HepG2 (cell line): ENCODE data around the gene ARFGEF2. TPM values are rescaled to one million over a fixed set of nuclear protein-coding genes. Genes with fewer than 3 reads are reported as not detected.

Experiments
- ATAC-seq: fragments of 200-7000 bp; cut with Tn5 transposase; 3 replicates; pipeline ENCODE4 v1.9.1; 2020; ENCODE audit warnings: mild to moderate bottlenecking, moderate library complexity
- BruUV-seq: library from RNA; stranded (reverse); fragments of 400-500 nt; replicated peaks from 2 replicates; lab custom pipeline; 2021; lab: Mats Ljungman, UMichigan
- CTCF ChIA-PET: fragments of 300-600 bp; formaldehyde crosslinking; extraction: SDS; loops from one replicate; lab custom pipeline; 2021; ENCODE audit warnings: low total read pairs, inconsistent platforms, low intra/inter-chr PET ratio; lab: Yijun Ruan, JAX
- POLR2A ChIA-PET: fragments of 350-600 bp; sonication (Branson Sonifier 250); formaldehyde crosslinking; loops from one replicate; lab custom pipeline; 2020; ENCODE audit warnings: antibody characterized with exemption, inconsistent platforms; lab: Yijun Ruan, JAX
- DNase-seq: peaks from one replicate; pipeline ENCODE4 v3.0.0-alpha.2; 2015; ENCODE audit warnings: low spot score
- FAIRE-seq: peaks from 3 replicates; lab custom pipeline; 2011; peaks lifted over from hg19 to GRCh38; lab: Jason Lieb, UNC
- H2AFZ ChIP-seq: one replicate; pipeline ENCODE4 v1.6.1; 2011; ENCODE audit warnings: low read length, inconsistent platforms
- H3K27ac ChIP-seq: fragments of 300-600 bp; 3 replicates; pipeline ENCODE4 v1.8.0; 2011; ENCODE audit warnings: mixed run types, mild to moderate bottlenecking, mixed read lengths, low read length, inconsistent platforms; ENCODE audit not compliant: insufficient read depth; ENCODE audit errors: extremely low read length
- H3K27me3 ChIP-seq, 2 experiments: fragments of 200-600 bp in 1 of 2; 2 replicates in 1 of 2; 3 replicates in 1 of 2; pipeline versions ENCODE4 v1.6.0 to v1.8.0; 2011; ENCODE audit warnings: low read length in 2 of 2, mild to moderate bottlenecking in 2 of 2, moderate library complexity in 2 of 2, inconsistent platforms in 1 of 2; ENCODE audit not compliant: insufficient read depth in 2 of 2, control insufficient read depth in 1 of 2
- H3K36me3 ChIP-seq, 2 experiments: fragments of 200-600 bp in 1 of 2; replicated peaks in 1 of 2; 2 replicates in 1 of 2; 3 replicates in 1 of 2; pipeline versions ENCODE4 v1.5.1 to v1.8.0; 2011; ENCODE audit warnings: low read length in 2 of 2, inconsistent platforms in 1 of 2; ENCODE audit not compliant: insufficient read depth in 2 of 2, control insufficient read depth in 1 of 2
- H3K4me1 ChIP-seq: 2 replicates; pipeline ENCODE4 v1.5.1; 2012; ENCODE audit warnings: low read length, inconsistent platforms; ENCODE audit not compliant: insufficient read depth
- H3K4me2 ChIP-seq: 2 replicates; pipeline ENCODE4 v1.6.0; 2011; ENCODE audit warnings: low read depth, low read length, inconsistent platforms
- H3K4me3 ChIP-seq, 3 experiments: fragments of 200-600 bp in 1 of 3; sonication (generic), shearing (Covaris generic) in 1 of 3; replicated peaks in 1 of 3; 2 replicates each; pipeline ENCODE4 v1.5.1; 2011 to 2016; ENCODE audit warnings: low read length in 3 of 3, inconsistent platforms in 2 of 3, low read depth in 2 of 3, mild to moderate bottlenecking in 2 of 3, control low read depth in 1 of 3, mixed read lengths in 1 of 3; ENCODE audit not compliant: insufficient read depth in 1 of 3
- H3K79me2 ChIP-seq: one replicate; pipeline ENCODE4 v1.6.1; 2011; ENCODE audit warnings: low read length, inconsistent platforms; ENCODE audit not compliant: insufficient read depth
- H3K9ac ChIP-seq: 2 replicates; pipeline ENCODE4 v1.6.0; 2011; ENCODE audit warnings: mild to moderate bottlenecking, low read depth, low read length, inconsistent platforms; ENCODE audit not compliant: insufficient read depth
- H3K9me3 ChIP-seq: 2 replicates; pipeline ENCODE4 v1.5.1; 2012; ENCODE audit warnings: mild to moderate bottlenecking, low read length
- H4K20me1 ChIP-seq: 2 replicates; pipeline ENCODE4 v1.6.0; 2011; ENCODE audit warnings: inconsistent platforms, mild to moderate bottlenecking, low read length, moderate library complexity; ENCODE audit not compliant: insufficient read depth
- CREB1 ChIP-seq, 2 experiments: fragments of 450-650 bp in 1 of 2; IDR thresholded peaks; 2 replicates each; pipeline ENCODE4 v1.6.1; 2016 to 2017; ENCODE audit warnings: control low read depth in 1 of 2, mild to moderate bottlenecking in 1 of 2, missing compliant biosample characterization in 1 of 2, missing genetic modification characterization in 1 of 2
- FIP1L1 ChIP-seq: fragments of 200-400 bp; formaldehyde crosslinking; IDR thresholded peaks from 2 replicates; pipeline ENCODE4 v1.6.1; 2018; ENCODE audit warnings: low read depth, mild to moderate bottlenecking, low read length, moderate library complexity, borderline replicate concordance; ENCODE audit not compliant: insufficient read depth
- PAX8 ChIP-seq: sonication (generic); formaldehyde crosslinking; IDR thresholded peaks from 2 replicates; pipeline ENCODE4 v1.8.0; 2022; ENCODE audit warnings: mild to moderate bottlenecking, missing genetic modification reagents, borderline replicate concordance
- RARG ChIP-seq: sonication (generic); formaldehyde crosslinking; IDR thresholded peaks from 2 replicates; pipeline ENCODE4 v1.4.0; 2020; ENCODE audit warnings: low read depth, mild to moderate bottlenecking, missing genetic modification reagents
- RBM22 ChIP-seq: fragments of 200-400 bp; formaldehyde crosslinking; optimal IDR thresholded peaks from 2 replicates; pipeline ENCODE3; 2017; ENCODE audit warnings: mild to moderate bottlenecking, low read length, moderate library complexity
- ZBTB42 ChIP-seq: sonication (generic); formaldehyde crosslinking; IDR thresholded peaks from 2 replicates; pipeline ENCODE4 v1.5.0; 2020; ENCODE audit warnings: mild to moderate bottlenecking, missing genetic modification reagents
- WGBS: methylation state at CpG from one replicate; pipeline ENCODE4 v1.1.6; 2017; ENCODE audit warnings: low lambda C conversion rate; 5-methylcytosine and 5-hydroxymethylcytosine counted together
- in situ Hi-C: cut with HindIII; loops from 2 replicates; pipeline ENCODE4 v1.10.0; 2017; ENCODE audit warnings: low pct_unique_long_range_greater_than_20kb; ENCODE audit not compliant: extremely low pct_ligation_motif_present
- intact Hi-C: fragments of 100-400 bp; cut with micrococcal nuclease; formaldehyde crosslinking; loops from one replicate; pipeline ENCODE4 v1.10.0; 2022; ENCODE audit not compliant: unreplicated experiment
- polyA plus RNA-seq, 8 experiments: library from polyadenylated mRNA; depleted of rRNA in 3 of 8; stranded (reverse) in 7 of 8; unstranded in 1 of 8; fragments of >200 nt; fragmentation: Illumina TruSeq in 4 of 8; extraction: Trizol in 4 of 8; gene quantifications; 2 replicates each; pipeline versions ENCODE4 v1.2.1 to v1.2.3, GENCODE V29; 2011 to 2016; ENCODE audit warnings: low read depth in 4 of 8, missing spikeins in 1 of 8, mixed read lengths in 1 of 8; ENCODE audit not compliant: insufficient read depth in 1 of 8
- total RNA-seq, 5 experiments: library from RNA; depleted of rRNA; stranded (reverse); fragments of >200 nt; fragmentation: Illumina TruSeq; extraction: Trizol; gene quantifications; 2 replicates each; pipeline ENCODE4 v1.2.3, GENCODE V29; 2016; ENCODE audit warnings: low read depth in 1 of 5

Gene ARFGEF2
- total and polyA plus RNA-seq, 2 of the 13 experiments (the other 11 are each of a cell fraction or from before 2014, with no cell fraction given): 44.0 to 60.8 TPM

DNA sequence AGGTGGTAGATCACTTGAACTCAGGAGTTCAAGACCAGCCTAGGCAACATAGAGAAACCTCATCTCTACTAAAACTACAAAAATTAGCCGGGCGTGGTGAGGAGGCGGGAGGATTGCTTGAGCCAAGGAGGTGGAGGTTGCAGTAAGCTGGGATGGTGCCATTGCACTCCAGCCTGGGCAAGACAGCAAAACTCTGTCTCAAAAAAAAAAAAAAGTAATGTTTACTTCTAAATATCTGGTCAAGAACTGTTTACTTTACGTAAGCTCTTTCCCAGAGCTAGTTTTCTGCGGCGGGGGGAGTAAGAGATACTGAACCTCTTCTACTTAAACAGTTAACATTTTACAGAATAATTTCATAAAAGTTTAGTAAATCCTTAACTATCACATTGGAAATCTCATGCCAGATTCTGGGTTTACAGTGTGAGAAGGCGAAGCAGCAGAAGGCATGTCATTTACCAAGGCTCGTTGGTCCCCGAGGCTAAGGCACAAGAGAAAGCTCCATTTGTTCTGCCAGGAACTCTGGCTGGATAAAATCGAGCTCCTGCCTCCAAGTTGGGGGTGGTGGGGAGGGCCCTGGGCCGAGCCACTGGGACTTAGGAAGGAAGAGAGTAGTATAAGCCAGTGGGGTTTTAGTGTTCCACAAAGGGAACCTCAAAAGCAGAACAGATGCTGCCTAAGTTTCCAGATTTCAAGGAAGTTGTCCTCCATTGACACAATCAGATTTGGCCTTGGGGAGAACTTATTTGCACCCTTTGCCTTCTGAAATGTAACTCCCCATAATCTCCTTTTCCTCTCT lies 41.7 kb downstream of the ARFGEF2 start:
- in situ Hi-C loops: no loop called here

DNA sequence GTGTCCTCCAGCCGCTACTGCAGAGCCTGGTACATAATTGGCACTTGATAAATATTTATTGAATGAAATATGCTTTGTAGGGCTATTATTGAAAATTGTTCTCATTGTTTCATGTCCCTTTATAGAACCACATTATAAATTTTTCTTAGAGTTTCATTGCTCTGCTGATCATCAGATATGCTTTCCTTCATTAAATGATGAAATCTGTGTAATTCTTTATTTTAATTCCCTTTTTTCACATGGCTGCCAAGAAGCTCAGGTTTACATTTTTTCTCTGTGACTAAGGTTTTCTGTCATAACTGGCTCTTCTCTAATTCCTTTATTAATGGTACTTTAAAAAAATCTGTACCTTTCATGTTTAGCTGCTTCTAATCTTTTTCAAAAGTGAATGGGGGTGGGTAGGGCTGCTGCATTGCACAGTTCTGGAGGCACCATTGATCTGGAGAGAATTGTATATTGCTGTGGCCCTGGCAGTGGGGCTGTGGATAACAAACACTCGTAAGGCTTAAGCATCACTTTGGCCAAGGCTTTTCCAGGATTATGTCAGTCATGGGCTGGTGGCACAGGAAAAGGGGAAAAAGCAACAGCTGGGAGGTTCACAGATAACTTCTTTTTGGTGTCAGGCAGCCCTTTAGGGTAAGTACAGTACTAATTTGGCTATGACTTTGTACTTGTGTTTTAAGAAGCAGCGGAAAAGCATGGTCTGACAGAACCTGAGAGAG lies 43.8 kb downstream of the ARFGEF2 start:
- H3K4me1 ChIP-seq: no peaks in the 10 kb centered on the region
- no peaks in the 10 kb centered on the region for H4K20me1 ChIP-seq
- in situ Hi-C loops: no loop called here
- no peak for DNase-seq
- CTCF ChIA-PET: no interaction called here
- H3K79me2 ChIP-seq: no peaks in the 10 kb centered on the region
- H3K36me3 ChIP-seq: peaks cover 39 to 64% of the 10 kb centered on the region in 2 experiments
- no peak for ATAC-seq
- intact Hi-C loops: no loop called here
- TF ChIP-seq RARG (CRISPR knock-in tag) (no peak), FIP1L1 (no peak), PAX8 (CRISPR knock-in tag) (no peak), RBM22 (peak; percentile 90), ZBTB42 (CRISPR knock-in tag) (no peak)
- no peak for FAIRE-seq
- H3K4me3 ChIP-seq: no peak overlapping the region
- BruUV-seq: TSS peak; percentile 8
- H3K9me3 ChIP-seq: no peaks in the 10 kb centered on the region
- POLR2A ChIA-PET: no interaction called here
- H3K27me3 ChIP-seq: no peaks in the 10 kb centered on the region
- no peak overlapping the region for H3K27ac ChIP-seq
- no peak overlapping the region for H2AFZ ChIP-seq
- H3K4me2 ChIP-seq: no peak overlapping the region
- WGBS: 98% methylated on average over 3 of the region's 3 CpGs
- H3K9ac ChIP-seq: no peak overlapping the region

More for the DNA sequence above, 41.7 kb downstream of the ARFGEF2 start:
- peak; percentile 77 for TF ChIP-seq RBM22
- no peak for TF ChIP-seq CREB1 (IDR thresholded peaks at IDR 0.05)
- no peak for TF ChIP-seq CREB1 (CRISPR knock-in tag; IDR thresholded peaks at IDR 0.05)
- TF ChIP-seq, all 625 proteins: peak for 1
- DNase-seq (no peak), FAIRE-seq (no peak), ATAC-seq (no peak)
- POLR2A ChIA-PET: no interaction called here
- CTCF ChIA-PET: no interaction called here
- H4K20me1 ChIP-seq: no peaks in the 10 kb centered on the region
- no peak overlapping the region for H3K4me3 ChIP-seq
- H3K27me3 ChIP-seq: no peaks in the 10 kb centered on the region
- no peak overlapping the region for H3K4me2 ChIP-seq
- H3K9ac ChIP-seq: no peak overlapping the region
- H3K4me1 ChIP-seq: no peaks in the 10 kb centered on the region
- no peaks in the 10 kb centered on the region for H3K9me3 ChIP-seq
- intact Hi-C loops: no loop called here
- H3K27ac ChIP-seq: no peak overlapping the region
- 93% methylated on average over 11 of the region's 11 CpGs for WGBS
- no TSS peak for BruUV-seq
- H3K36me3 ChIP-seq: peaks cover 41 to 57% of the 10 kb centered on the region in 2 experiments
- no peak overlapping the region for H2AFZ ChIP-seq
- H3K79me2 ChIP-seq: no peaks in the 10 kb centered on the region
